Keratinocyte (primary cell): Measurements from ENCODE around the gene CSMD2. TPM values are rescaled to one million over a fixed set of nuclear protein-coding genes. Genes with fewer than 3 reads are reported as not detected.

Experiments
- DNase-seq: peaks from one replicate; pipeline ENCODE4 v3.0.0-alpha.2; 2011; ENCODE audit warnings: low read depth, missing footprints, low spot score
- FAIRE-seq: peaks from 2 replicates; lab custom pipeline; 2011; peaks lifted over from hg19 to GRCh38; lab: Jason Lieb, UNC
- H2AFZ ChIP-seq: 2 replicates; pipeline ENCODE4 v1.6.0; 2012; ENCODE audit warnings: low read length, control low read depth, inconsistent platforms; ENCODE audit not compliant: control insufficient read depth
- H3K27ac ChIP-seq: 2 replicates; pipeline ENCODE4 v1.5.1; 2011; ENCODE audit warnings: low read length; ENCODE audit not compliant: control insufficient read depth, insufficient read depth
- H3K27me3 ChIP-seq: 3 replicates; pipeline ENCODE4 v1.6.0; 2011; ENCODE audit warnings: low read length; ENCODE audit not compliant: control insufficient read depth, insufficient read depth; ENCODE audit errors: extremely low read depth
- H3K36me3 ChIP-seq, 2 experiments: 2 replicates in 1 of 2; 3 replicates in 1 of 2; pipeline ENCODE4 v1.5.1; 2011; ENCODE audit warnings: low read length in 2 of 2, mild to moderate bottlenecking in 1 of 2; ENCODE audit not compliant: control insufficient read depth in 2 of 2, insufficient read depth in 2 of 2; ENCODE audit errors: extremely low read depth in 1 of 2
- H3K4me1 ChIP-seq: 3 replicates; pipeline ENCODE4 v1.5.1; 2011; ENCODE audit warnings: low read length; ENCODE audit not compliant: control insufficient read depth, insufficient read depth; ENCODE audit errors: extremely low read depth
- H3K4me2 ChIP-seq: 3 replicates; pipeline ENCODE4 v1.6.0; 2011; ENCODE audit warnings: low read depth, low read length; ENCODE audit not compliant: control insufficient read depth, insufficient read depth; ENCODE audit errors: extremely low read depth
- H3K4me3 ChIP-seq, 3 experiments: fragments of 200-600 bp in 1 of 3; sonication (generic) in 1 of 3; 2 replicates in 2 of 3; 3 replicates in 1 of 3; pipeline ENCODE4 v1.5.1; 2011 to 2016; ENCODE audit warnings: low read length in 3 of 3, mild to moderate bottlenecking in 3 of 3, control low read depth in 2 of 3, inconsistent platforms in 1 of 3, low read depth in 1 of 3, mixed read lengths in 1 of 3, mixed run types in 1 of 3, moderate library complexity in 1 of 3; ENCODE audit not compliant: control insufficient read depth in 2 of 3, insufficient read depth in 2 of 3; ENCODE audit errors: extremely low read depth in 1 of 3
- H3K79me2 ChIP-seq: 2 replicates; pipeline ENCODE4 v1.6.0; 2012; ENCODE audit warnings: low read length; ENCODE audit not compliant: control insufficient read depth, insufficient read depth
- H3K9ac ChIP-seq: 3 replicates; pipeline ENCODE4 v1.6.0; 2011; ENCODE audit warnings: low read length; ENCODE audit not compliant: control insufficient read depth, insufficient read depth; ENCODE audit errors: extremely low read depth
- H3K9me1 ChIP-seq: 3 replicates; pipeline ENCODE4 v1.6.0; 2011; ENCODE audit warnings: low read length; ENCODE audit not compliant: control insufficient read depth, insufficient read depth; ENCODE audit errors: extremely low read depth
- H3K9me3 ChIP-seq: 2 replicates; pipeline ENCODE4 v1.5.1; 2012; ENCODE audit warnings: low read depth, low read length; ENCODE audit not compliant: control insufficient read depth
- H4K20me1 ChIP-seq: 3 replicates; pipeline ENCODE4 v1.6.0; 2011; ENCODE audit warnings: low read length; ENCODE audit not compliant: control insufficient read depth, insufficient read depth; ENCODE audit errors: extremely low read depth
- EZH2 ChIP-seq: IDR thresholded peaks from one replicate; pipeline ENCODE4 v1.6.1; 2012; ENCODE audit warnings: inconsistent platforms, mild to moderate bottlenecking, low read length, moderate library complexity
- dilution Hi-C: fragments of 300-500 bp; cut with MboI; formaldehyde crosslinking; loops from one replicate; pipeline ENCODE4 v1.7.0; 2020; ENCODE audit warnings: low sequenced_read_pairs; ENCODE audit not compliant: extremely low pct_ligation_motif_present
- polyA plus RNA-seq, 5 experiments: library from polyadenylated mRNA; depleted of rRNA in 3 of 5; stranded (reverse) in 3 of 5; stranded (forward) in 1 of 5; unstranded in 1 of 5; fragments of >200 nt; gene quantifications; 1 replicate in 1 of 5; 2 replicates in 3 of 5; 3 replicates in 1 of 5; pipeline versions ENCODE4 v1.2.1 to v1.2.3, GENCODE V29; 2011 to 2012; ENCODE audit warnings: missing spikeins in 2 of 5, low read depth in 1 of 5, low replicate concordance in 1 of 5
- TF ChIP-seq, protein P1 (sequence below), 3 experiments: IDR thresholded peaks in 1 of 3; conservative IDR thresholded peaks in 1 of 3; optimal IDR thresholded peaks in 1 of 3; 2 replicates in 2 of 3; 3 replicates in 1 of 3; pipeline versions ENCODE3 to v1.5.1; 2011; ENCODE audit warnings: low read length in 3 of 3, mild to moderate bottlenecking in 3 of 3, moderate library complexity in 2 of 3, control low read depth in 1 of 3, inconsistent platforms in 1 of 3; ENCODE audit not compliant: insufficient read depth in 2 of 3; ENCODE audit errors: extremely low read depth in 1 of 3

The CSMD2 gene
- polyA plus RNA-seq, 1 donor (not counting 4 experiments of a cell fraction or from before 2014, with no cell fraction given): 2.0 TPM

DNA sequence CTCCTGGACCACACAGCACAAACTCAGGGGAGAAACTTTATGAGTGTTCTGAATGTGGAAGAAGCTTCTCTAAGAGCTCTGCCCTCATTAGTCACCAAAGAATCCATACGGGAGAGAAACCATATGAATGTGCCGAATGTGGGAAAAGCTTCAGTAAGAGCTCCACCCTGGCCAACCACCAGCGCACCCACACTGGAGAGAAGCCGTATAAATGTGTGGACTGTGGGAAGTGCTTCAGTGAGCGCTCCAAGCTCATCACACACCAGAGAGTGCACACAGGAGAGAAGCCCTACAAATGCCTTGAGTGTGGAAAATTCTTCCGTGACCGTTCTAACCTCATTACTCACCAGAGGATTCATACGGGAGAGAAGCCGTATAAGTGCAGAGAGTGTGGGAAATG is 670.1 kb downstream of the CSMD2 start:
- TF ChIP-seq, protein P1, sequence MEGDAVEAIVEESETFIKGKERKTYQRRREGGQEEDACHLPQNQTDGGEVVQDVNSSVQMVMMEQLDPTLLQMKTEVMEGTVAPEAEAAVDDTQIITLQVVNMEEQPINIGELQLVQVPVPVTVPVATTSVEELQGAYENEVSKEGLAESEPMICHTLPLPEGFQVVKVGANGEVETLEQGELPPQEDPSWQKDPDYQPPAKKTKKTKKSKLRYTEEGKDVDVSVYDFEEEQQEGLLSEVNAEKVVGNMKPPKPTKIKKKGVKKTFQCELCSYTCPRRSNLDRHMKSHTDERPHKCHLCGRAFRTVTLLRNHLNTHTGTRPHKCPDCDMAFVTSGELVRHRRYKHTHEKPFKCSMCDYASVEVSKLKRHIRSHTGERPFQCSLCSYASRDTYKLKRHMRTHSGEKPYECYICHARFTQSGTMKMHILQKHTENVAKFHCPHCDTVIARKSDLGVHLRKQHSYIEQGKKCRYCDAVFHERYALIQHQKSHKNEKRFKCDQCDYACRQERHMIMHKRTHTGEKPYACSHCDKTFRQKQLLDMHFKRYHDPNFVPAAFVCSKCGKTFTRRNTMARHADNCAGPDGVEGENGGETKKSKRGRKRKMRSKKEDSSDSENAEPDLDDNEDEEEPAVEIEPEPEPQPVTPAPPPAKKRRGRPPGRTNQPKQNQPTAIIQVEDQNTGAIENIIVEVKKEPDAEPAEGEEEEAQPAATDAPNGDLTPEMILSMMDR (optimal IDR thresholded peaks at IDR 0.05 in 1 of 3, IDR thresholded peaks at IDR 0.05 in 1 of 3, conservative IDR thresholded peaks at IDR 0.05 in 1 of 3; ENCODE audit: extremely low read depth in 1 of 3, insufficient read depth in 2 of 3, low read length in 3 of 3): no peak
- TF ChIP-seq EZH2: no peak
- Histone ChIP-seq H3K27ac (no peak overlapping the region), H3K9ac (no peak overlapping the region), H3K36me3 (peaks cover 27 to 29% of the 10 kb centered on the region in 2 experiments), H2AFZ (no peak overlapping the region), H3K4me2 (no peak overlapping the region), H3K9me3 (peaks cover 20% of the 10 kb centered on the region), H4K20me1 (no peaks in the 10 kb centered on the region), H3K27me3 (no peaks in the 10 kb centered on the region), H3K4me3 (no peak overlapping the region), H3K4me1 (no peaks in the 10 kb centered on the region), H3K9me1 (no peaks in the 10 kb centered on the region), H3K79me2 (no peaks in the 10 kb centered on the region)
- DNase-seq: no peak
- dilution Hi-C loops: no loop called here
- FAIRE-seq: no peak

DNA sequence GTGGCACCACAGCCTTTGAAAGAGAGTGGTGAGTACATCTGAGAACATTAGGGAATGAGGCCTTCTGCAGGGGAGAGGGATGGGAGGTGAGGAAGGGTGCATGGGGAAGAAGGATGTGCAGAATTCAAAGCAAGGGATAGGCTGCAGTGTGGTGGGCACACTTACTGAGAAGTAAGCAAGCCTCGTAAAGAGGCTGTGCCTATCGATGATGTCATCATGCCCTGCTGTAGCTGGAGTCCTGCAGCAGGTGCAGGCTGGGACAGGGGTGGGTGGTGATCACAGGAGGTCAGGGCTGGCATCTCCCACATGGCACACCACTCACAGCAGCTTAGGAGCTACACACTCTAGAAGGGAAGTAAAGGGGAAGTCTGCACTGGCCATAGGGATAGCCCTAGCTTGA is 676.4 kb downstream of the CSMD2 start:
- FAIRE-seq (no peak), DNase-seq (no peak)
- Histone ChIP-seq H3K9me3 (peaks cover 3% of the 10 kb centered on the region), H3K79me2 (no peaks in the 10 kb centered on the region), H3K9me1 (no peaks in the 10 kb centered on the region), H3K9ac (no peak overlapping the region), H4K20me1 (no peaks in the 10 kb centered on the region), H3K36me3 (peaks cover 23 to 35% of the 10 kb centered on the region in 2 experiments), H3K4me1 (no peaks in the 10 kb centered on the region), H3K4me3 (no peak overlapping the region), H3K27me3 (no peaks in the 10 kb centered on the region), H3K27ac (no peak overlapping the region), H3K4me2 (no peak overlapping the region), H2AFZ (no peak overlapping the region)
- dilution Hi-C loops: no loop called here
- TF ChIP-seq, protein P1 (optimal IDR thresholded peaks at IDR 0.05 in 1 of 3, IDR thresholded peaks at IDR 0.05 in 1 of 3, conservative IDR thresholded peaks at IDR 0.05 in 1 of 3; ENCODE audit: extremely low read depth in 1 of 3, insufficient read depth in 2 of 3, low read length in 3 of 3): no peak
- TF ChIP-seq EZH2: no peak
